ENCODE data around the gene ZNF18.

DNA sequence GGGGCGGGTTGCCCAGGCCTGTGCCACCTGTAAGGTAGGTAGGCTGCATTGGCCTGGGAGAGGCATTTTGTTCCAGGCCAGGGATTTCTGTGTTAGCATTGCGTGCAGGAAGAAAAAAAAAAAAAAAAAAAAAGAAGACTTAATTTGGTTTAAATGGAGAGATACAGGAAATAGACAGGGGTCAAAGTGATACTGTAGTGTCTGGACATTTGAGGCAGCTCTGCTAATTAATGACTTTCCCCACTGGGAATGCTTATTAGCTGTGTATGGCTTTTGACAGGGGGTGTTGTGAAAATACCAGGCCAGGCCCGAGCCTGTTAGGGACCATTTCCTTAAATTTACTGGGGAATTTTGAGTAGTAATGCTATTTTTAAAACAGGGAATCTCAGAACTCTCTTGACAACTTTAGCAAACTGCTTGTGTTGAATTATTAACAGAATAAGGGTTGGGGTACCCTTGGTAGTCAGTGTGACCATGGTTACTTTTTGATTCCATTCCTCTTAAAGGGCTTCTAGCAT is 24.4 kb upstream of the ZNF18 start:
- no peak for TF ChIP-seq POLR2AphosphoS5 (IDR thresholded peaks at IDR 0.05; ENCODE audit: low read depth)
- TF ChIP-seq, protein P1, sequence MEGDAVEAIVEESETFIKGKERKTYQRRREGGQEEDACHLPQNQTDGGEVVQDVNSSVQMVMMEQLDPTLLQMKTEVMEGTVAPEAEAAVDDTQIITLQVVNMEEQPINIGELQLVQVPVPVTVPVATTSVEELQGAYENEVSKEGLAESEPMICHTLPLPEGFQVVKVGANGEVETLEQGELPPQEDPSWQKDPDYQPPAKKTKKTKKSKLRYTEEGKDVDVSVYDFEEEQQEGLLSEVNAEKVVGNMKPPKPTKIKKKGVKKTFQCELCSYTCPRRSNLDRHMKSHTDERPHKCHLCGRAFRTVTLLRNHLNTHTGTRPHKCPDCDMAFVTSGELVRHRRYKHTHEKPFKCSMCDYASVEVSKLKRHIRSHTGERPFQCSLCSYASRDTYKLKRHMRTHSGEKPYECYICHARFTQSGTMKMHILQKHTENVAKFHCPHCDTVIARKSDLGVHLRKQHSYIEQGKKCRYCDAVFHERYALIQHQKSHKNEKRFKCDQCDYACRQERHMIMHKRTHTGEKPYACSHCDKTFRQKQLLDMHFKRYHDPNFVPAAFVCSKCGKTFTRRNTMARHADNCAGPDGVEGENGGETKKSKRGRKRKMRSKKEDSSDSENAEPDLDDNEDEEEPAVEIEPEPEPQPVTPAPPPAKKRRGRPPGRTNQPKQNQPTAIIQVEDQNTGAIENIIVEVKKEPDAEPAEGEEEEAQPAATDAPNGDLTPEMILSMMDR (conservative IDR thresholded peaks at IDR 0.05; ENCODE audit: low read depth in 2 of 2): no peak
- TF ChIP-seq EZH2 (IDR thresholded peaks at IDR 0.05; ENCODE audit: low read depth, unreplicated experiment): no peak
- TF ChIP-seq EZH2phosphoT487 (IDR thresholded peaks at IDR 0.05; ENCODE audit: unreplicated experiment): no peak
- TF ChIP-seq, protein P2, sequence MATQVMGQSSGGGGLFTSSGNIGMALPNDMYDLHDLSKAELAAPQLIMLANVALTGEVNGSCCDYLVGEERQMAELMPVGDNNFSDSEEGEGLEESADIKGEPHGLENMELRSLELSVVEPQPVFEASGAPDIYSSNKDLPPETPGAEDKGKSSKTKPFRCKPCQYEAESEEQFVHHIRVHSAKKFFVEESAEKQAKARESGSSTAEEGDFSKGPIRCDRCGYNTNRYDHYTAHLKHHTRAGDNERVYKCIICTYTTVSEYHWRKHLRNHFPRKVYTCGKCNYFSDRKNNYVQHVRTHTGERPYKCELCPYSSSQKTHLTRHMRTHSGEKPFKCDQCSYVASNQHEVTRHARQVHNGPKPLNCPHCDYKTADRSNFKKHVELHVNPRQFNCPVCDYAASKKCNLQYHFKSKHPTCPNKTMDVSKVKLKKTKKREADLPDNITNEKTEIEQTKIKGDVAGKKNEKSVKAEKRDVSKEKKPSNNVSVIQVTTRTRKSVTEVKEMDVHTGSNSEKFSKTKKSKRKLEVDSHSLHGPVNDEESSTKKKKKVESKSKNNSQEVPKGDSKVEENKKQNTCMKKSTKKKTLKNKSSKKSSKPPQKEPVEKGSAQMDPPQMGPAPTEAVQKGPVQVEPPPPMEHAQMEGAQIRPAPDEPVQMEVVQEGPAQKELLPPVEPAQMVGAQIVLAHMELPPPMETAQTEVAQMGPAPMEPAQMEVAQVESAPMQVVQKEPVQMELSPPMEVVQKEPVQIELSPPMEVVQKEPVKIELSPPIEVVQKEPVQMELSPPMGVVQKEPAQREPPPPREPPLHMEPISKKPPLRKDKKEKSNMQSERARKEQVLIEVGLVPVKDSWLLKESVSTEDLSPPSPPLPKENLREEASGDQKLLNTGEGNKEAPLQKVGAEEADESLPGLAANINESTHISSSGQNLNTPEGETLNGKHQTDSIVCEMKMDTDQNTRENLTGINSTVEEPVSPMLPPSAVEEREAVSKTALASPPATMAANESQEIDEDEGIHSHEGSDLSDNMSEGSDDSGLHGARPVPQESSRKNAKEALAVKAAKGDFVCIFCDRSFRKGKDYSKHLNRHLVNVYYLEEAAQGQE (IDR thresholded peaks at IDR 0.05; ENCODE audit: unreplicated experiment): no peak
- no peak for TF ChIP-seq NANOG (IDR thresholded peaks at IDR 0.05; ENCODE audit: borderline replicate concordance)
- TF ChIP-seq ZNF114 (CRISPR knock-in tag; IDR thresholded peaks at IDR 0.05): no peak
- no peak for TF ChIP-seq JUNB (IDR thresholded peaks at IDR 0.05; ENCODE audit: unreplicated experiment)
- no peak for TF ChIP-seq ZNF331 (CRISPR knock-in tag; IDR thresholded peaks at IDR 0.05; ENCODE audit: low read depth)
- TF ChIP-seq CREB1 (CRISPR knock-in tag; IDR thresholded peaks at IDR 0.05; ENCODE audit: low read depth): no peak
- TF ChIP-seq, protein P3, sequence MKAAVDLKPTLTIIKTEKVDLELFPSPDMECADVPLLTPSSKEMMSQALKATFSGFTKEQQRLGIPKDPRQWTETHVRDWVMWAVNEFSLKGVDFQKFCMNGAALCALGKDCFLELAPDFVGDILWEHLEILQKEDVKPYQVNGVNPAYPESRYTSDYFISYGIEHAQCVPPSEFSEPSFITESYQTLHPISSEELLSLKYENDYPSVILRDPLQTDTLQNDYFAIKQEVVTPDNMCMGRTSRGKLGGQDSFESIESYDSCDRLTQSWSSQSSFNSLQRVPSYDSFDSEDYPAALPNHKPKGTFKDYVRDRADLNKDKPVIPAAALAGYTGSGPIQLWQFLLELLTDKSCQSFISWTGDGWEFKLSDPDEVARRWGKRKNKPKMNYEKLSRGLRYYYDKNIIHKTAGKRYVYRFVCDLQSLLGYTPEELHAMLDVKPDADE (IDR thresholded peaks at IDR 0.05): no peak
- TF ChIP-seq, protein P4, sequence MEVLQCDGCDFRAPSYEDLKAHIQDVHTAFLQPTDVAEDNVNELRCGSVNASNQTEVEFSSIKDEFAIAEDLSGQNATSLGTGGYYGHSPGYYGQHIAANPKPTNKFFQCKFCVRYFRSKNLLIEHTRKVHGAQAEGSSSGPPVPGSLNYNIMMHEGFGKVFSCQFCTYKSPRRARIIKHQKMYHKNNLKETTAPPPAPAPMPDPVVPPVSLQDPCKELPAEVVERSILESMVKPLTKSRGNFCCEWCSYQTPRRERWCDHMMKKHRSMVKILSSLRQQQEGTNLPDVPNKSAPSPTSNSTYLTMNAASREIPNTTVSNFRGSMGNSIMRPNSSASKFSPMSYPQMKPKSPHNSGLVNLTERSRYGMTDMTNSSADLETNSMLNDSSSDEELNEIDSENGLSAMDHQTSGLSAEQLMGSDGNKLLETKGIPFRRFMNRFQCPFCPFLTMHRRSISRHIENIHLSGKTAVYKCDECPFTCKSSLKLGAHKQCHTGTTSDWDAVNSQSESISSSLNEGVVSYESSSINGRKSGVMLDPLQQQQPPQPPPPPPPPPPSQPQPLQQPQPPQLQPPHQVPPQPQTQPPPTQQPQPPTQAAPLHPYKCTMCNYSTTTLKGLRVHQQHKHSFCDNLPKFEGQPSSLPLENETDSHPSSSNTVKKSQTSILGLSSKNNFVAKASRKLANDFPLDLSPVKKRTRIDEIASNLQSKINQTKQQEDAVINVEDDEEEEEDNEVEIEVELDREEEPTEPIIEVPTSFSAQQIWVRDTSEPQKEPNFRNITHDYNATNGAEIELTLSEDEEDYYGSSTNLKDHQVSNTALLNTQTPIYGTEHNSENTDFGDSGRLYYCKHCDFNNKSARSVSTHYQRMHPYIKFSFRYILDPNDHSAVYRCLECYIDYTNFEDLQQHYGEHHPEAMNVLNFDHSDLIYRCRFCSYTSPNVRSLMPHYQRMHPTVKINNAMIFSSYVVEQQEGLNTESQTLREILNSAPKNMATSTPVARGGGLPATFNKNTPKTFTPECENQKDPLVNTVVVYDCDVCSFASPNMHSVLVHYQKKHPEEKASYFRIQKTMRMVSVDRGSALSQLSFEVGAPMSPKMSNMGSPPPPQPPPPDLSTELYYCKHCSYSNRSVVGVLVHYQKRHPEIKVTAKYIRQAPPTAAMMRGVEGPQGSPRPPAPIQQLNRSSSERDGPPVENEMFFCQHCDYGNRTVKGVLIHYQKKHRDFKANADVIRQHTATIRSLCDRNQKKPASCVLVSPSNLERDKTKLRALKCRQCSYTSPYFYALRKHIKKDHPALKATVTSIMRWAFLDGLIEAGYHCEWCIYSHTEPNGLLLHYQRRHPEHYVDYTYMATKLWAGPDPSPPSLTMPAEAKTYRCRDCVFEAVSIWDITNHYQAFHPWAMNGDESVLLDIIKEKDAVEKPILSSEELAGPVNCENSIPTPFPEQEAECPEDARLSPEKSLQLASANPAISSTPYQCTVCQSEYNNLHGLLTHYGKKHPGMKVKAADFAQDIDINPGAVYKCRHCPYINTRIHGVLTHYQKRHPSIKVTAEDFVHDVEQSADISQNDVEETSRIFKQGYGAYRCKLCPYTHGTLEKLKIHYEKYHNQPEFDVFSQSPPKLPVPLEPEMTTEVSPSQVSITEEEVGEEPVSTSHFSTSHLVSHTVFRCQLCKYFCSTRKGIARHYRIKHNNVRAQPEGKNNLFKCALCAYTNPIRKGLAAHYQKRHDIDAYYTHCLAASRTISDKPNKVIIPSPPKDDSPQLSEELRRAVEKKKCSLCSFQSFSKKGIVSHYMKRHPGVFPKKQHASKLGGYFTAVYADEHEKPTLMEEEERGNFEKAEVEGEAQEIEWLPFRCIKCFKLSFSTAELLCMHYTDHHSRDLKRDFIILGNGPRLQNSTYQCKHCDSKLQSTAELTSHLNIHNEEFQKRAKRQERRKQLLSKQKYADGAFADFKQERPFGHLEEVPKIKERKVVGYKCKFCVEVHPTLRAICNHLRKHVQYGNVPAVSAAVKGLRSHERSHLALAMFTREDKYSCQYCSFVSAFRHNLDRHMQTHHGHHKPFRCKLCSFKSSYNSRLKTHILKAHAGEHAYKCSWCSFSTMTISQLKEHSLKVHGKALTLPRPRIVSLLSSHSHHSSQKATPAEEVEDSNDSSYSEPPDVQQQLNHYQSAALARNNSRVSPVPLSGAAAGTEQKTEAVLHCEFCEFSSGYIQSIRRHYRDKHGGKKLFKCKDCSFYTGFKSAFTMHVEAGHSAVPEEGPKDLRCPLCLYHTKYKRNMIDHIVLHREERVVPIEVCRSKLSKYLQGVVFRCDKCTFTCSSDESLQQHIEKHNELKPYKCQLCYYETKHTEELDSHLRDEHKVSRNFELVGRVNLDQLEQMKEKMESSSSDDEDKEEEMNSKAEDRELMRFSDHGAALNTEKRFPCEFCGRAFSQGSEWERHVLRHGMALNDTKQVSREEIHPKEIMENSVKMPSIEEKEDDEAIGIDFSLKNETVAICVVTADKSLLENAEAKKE (CRISPR knock-in tag; IDR thresholded peaks at IDR 0.05): no peak

Data from GM23338 (cell line).